GOT3 (cell line): ENCODE measurements around the gene CARMIL1.
"Not testable (repeated sequence)": the region's sequence is repeated elsewhere in the genome, so short reads cannot be mapped to it uniquely, and the experiment has no call there.

Experiments used
- DNase-seq: peaks from one replicate; lab custom pipeline; 2025; ENCODE audit warnings: mixed read lengths; lab: John Stamatoyannopoulos, UW

CARMIL1 gene

DNA sequence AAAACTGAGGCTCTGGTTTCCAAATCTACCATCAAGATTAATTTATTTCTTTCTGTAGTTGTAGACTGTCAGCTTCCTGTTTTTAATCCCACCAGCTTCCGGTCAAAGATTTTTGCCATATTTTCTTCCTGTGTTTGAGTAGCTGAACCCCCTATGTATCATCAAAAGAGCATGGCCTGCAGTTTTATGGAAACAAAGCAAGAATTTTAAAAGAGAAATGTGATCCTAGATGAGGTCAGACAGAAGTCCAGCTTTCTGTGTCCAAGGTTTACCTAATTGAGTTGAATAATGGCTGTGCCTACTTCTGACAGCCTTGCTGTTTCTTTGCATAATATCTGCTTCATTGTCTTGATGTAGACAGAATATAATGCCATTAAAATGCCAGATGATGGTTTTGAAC is 163.7 kb downstream of the CARMIL1 start:
- DNase-seq = no peak

- DNase-seq = not testable (repeated sequence)
Observed at GRCh38 chr6:25444521-25444920, 165.3 kb downstream of the CARMIL1 start.

GRCh38 chr6:25446830-25447569 is 167.8 kb downstream of the CARMIL1 start:
- DNase-seq = no peak

DNA sequence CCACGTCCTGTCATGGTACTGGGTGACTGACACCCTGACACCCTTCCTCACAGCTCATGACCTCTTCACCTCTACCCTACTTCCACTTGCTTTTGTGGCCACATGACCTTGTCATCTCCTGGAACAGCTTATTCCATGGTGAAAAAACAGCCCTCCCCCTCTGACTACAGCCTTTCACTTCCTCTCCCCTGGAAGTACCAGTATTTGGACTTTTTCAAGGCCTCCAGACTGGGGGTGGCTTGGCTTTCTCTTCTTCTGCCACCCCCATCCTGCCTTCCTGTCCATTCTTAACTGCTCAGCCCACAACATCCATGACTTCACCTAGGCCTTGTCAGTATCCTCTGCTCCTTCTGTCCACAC is 168.4 kb downstream of the CARMIL1 start:
- DNase-seq = no peak

DNA sequence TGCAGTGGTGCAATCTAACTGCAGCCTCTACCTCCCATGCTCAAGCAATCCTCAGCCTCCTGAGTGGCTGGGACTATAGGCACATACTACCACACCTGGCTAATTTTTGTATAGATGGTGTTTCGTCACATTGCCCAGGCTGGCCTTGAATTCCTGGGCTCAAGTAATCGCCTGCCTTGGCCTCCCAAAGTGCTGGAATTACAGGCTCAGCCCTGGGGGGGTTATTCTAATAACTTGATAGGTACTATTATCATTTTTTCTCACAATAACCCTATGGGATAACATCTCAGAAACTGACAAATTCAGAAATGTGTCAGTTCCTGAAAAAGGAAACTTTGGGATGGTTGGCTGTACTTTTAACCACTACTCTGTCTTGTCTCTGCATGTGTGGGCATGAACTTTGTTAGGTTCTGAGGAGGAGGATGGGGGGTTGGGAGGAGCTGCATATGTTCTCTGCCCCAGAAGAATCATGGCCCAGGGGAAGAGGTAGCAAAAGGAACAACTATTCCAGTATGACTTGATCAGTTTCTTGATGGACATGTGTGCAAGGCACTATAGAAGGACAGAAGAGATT is 169.9 kb downstream of the CARMIL1 start:
- no peak for DNase-seq

- DNase-seq = no peak
Observed at GRCh38 chr6:25449774-25450173, 170.6 kb downstream of the CARMIL1 start.

DNA sequence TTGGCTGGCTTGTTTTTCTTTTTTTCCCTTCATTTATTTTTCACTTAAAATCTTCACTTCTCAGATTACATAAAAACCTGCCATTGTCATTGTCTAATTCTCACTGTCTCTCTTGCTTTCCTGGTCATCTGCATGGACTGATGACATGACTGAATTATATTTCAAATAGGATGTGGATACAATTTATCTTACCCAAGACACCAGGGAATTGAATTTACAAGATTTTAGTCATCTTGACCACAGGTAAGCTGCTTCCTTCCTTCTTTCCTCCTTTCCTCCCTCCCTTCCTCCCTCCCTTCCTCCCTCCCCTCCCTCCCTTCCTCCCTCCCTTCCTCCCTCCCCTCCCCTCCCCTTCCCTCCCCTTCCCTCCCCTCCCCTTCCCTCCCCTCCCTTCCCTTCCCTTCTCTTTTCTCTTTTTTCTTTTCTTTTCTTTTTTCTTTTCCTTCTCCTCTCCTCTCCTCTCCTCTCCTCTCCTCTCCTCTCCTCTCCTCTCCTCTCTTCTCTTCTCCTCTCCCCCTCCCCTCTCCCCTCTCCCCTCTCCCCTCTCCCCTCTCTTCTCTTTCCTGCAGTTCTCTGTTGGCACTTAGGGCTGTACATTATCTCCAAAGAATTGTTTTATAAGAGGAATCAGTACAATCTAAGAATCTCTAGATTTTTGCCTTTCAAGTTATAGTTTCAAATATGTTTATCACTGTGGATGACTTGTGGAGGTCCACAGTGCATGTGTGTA is 171.5 kb downstream of the CARMIL1 start:
- no peak for DNase-seq

DNA sequence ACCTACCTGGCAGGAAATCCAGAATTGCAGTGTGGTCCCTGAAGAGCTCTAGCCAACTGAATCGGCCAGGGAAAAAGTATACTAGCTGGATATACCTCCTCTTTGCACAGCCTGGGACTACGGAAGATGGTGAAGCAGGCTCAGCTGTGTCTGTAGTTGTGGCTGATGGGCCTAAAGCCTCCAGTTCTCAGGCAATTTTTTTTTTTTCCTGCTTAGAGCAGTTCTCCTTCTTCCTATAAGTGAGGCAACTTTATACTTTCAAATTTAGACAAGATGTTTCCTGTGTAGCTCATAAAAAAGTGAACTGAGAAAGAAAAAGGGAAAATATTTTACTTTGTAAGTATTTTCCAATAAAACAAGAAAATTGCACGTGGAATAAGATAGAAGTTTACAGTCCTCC is 172.9 kb downstream of the CARMIL1 start:
- DNase-seq = no peak

GRCh38 chr6:25453288-25453687 is 174.1 kb downstream of the CARMIL1 start:
- DNase-seq = no peak

DNA sequence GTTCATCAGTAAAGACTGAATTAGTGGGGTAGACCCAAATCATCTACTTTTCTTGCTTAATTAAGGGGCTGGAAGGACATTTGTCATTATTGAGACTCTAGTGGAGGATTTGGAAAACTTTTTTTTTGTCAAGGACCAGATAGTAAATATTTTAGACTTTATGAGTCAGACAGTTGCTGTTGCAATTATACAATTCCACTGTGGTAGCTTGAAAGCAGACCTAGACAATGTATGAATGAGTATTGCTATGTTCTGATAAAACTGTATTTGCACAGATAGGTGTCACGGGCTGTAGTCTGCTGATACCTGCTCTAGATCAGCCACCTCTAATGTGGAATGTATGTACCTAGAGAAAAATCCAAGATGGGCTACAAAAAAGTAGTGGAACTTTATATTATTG is 175.0 kb downstream of the CARMIL1 start:
- DNase-seq = no peak

DNA sequence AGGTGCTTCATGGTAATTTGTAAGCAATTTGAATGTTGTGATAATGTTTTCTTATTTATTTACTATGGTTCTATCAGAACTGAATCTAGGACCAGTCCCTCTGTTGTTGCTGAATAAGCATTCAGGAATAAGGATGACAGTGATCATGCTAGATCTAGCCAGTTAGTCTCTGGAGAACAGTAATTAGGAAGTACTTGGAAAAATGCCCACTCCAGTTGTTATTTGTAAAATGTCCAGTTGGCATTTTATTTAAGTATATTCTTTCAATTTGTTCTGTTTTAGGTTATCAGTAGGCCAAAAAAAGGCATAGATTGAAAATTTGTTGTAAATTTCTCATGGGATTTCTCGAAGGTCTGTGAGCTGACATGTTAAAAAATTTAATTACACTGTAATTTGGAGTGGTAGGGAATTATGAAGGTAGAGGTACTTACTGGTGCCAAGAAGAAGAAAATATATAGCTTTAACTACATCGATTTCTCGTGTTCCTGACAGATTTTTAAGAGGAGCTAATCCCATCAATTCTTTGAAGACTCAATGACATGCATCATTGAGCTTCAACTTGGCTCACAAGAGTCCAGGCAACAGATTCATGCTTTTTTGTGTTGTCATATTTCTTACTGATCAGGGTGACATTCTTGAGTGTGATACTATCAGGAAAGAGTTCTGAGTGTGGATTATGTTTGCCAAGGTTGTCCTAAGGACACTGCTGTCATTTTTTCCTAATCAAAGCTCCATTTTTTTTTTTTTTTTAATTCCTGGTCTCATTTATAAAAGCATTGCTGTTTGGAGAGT is 177.3 kb downstream of the CARMIL1 start:
- no peak for DNase-seq

DNA sequence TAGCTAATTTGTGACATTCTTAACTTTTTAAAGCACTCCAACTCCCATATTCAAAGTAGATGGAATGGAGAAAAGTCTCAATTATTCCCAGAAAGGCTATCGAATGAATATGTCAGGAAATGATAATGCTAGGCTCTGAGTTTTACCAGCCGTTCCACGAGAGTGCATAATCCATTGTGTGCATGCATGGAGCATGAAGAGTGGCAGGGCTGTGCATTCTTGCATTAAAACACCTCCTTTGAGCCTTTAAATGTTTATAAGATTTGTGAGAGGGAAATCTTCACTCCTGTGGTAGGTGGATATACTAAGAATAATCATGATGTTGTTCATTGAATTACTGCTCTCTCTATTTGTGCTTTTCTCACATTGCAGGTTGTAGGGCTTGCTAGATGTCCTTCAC is 178.3 kb downstream of the CARMIL1 start:
- no peak for DNase-seq

DNA sequence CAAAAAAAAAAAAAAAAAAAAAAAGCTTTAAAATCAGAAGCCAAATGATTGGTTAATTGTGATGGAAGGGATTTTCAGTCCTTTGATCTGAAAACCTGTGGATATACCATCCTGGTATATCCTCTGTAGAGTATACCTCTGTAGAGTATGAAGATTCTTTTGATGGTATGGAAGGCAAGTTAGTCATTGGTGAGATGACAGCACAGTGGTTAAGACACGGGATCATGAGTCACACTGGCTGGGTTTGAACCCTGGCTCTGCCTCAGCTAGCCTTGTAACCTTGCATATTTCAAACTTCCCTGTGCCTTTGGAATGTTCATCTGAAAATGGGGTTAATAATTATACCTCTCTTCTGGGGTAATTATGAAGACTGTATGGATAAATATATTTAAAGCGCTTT is 179.3 kb downstream of the CARMIL1 start:
- DNase-seq = no peak

DNA sequence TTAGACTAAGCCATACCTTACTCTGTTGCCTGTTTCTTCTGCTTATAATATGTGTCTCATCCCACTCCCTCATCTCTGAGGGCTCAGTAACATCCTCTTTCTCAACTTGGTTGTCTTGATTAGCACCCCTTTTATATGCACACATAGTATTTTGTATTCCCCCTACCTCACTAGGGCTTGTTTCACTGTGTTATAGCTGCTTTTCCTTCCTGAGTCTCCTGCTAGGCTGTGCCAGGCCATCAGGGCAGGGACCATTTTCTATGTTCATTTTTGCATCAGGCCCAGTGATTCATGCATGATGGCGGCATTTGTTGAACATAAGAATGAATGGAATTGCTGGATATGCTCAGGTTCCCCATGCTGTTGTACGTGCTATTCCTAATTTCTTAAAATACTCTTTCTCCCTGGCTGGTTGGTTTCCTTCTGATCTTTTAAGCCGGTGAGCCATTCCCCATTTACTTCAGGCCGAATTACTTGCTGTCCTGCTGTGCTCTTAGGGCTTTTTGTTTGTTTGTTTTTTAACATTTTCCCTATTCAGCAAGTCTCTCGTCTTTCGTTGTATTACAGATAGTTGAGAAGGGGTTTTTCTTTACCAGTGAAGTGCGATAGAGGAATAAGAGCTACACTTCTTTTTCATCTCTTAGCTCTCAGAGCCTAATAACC is 183.2 kb downstream of the CARMIL1 start:
- DNase-seq = no peak

- DNase-seq = no peak
Observed at GRCh38 chr6:25463441-25463840, 184.3 kb downstream of the CARMIL1 start.

GRCh38 chr6:25464225-25464624 is 185.1 kb downstream of the CARMIL1 start:
- DNase-seq = no peak

DNA sequence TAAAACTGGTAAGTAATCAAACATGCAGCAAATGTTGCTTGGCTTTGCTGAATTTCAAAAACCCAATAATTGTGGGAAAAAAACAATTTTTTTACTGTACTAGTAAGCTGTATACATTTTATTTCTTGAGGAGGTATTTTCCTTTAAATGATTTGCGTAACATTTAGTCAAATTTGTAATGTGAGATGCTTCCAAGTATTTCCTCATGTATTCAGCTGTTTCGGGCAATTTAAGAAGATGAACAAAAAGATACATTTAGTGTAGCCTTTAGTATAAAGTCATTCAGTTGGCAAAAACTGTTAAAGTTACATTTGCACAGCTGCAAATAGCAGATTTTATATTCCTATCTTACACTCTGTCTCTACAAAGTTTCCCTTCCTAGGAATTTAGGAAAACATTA is 186.8 kb downstream of the CARMIL1 start:
- DNase-seq = no peak

DNA sequence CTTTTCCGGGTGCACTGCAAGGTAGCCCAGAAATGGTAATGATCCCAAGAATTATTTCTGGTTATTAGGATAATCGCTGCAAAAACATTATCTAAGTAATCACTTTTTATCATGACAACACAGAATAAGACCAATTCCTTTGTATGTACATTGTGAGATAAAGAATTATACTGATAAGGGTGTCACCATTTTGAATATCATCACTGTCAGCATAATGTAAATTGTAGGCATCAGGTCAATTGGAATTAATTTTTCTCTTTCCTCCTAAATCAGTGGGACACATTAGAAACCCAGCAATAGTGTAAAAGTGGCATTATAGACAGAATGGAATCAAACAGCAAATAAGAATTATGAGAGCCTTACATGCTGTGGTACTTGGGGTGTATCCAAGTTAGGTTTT is 189.7 kb downstream of the CARMIL1 start:
- DNase-seq = no peak

- no peak for DNase-seq
Observed at GRCh38 chr6:25469797-25470388, 190.7 kb downstream of the CARMIL1 start.

- DNase-seq = no peak
Observed at GRCh38 chr6:25472306-25472705, 193.1 kb downstream of the CARMIL1 start.

DNA sequence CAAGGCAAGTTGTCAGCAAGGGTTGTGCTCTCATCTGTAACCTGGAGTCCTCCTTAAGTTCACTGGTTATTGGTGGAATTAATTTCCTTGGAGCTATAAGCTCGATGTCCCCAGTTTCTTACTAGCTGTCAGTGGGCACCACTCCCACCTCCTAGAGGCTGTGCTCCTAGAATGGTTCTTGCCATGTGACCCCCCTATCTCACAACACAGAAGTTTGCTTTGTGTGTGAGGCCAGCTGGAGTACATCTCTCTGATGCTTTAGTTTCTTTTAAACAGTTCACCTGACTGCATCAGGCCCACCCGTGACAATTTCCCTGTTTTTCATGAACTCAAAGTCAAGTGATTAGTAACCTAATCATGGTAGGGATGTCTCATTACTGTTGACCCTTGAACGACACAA is 193.7 kb downstream of the CARMIL1 start:
- DNase-seq = no peak

- no peak for DNase-seq
Observed at GRCh38 chr6:25473447-25473846, 194.3 kb downstream of the CARMIL1 start.
